Esophagus muscularis mucosa (tissue), 3 donors: Measurements from ENCODE around the gene ADORA2A.

ENCODE experiments used
- POLR2AphosphoS5 ChIP-seq, 2 donors: sonication (generic); formaldehyde crosslinking; IDR thresholded peaks; one replicate each; pipeline ENCODE4 v1.6.1; 2017; ENCODE audit warnings: antibody characterized with exemption in 2 of 2
- TF ChIP-seq, protein P1 (sequence below), 3 experiments: fragments of 200-600 bp in 2 of 3; fragments of 450-650 bp in 1 of 3; sonication (generic) in 2 of 3; IDR thresholded peaks; one replicate each; pipeline ENCODE4 v1.5.1; 2017 to 2019; ENCODE audit warnings: antibody characterized with exemption in 3 of 3, mild to moderate bottlenecking in 2 of 3, moderate library complexity in 1 of 3

DNA sequence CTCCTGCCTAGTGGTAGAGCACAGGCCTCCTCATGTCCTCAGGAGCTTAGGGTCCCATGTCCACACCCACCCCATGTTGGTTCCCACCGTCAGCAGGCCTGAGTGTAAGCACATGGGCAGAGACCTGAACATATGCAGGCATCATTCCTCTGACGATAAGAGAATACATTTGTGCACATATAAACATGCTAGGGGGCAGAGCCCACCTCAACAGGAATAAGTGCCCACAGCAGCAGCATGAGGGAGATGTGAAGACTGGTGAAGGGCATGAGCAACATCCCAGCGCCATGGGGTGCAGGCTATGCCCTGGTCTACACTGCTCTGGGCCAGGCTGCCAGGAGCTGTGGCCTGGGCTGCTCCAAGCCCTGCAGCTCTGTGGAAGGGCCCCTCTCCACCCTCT, 16.9 kb downstream of the ADORA2A start:
- TF ChIP-seq, protein P1, sequence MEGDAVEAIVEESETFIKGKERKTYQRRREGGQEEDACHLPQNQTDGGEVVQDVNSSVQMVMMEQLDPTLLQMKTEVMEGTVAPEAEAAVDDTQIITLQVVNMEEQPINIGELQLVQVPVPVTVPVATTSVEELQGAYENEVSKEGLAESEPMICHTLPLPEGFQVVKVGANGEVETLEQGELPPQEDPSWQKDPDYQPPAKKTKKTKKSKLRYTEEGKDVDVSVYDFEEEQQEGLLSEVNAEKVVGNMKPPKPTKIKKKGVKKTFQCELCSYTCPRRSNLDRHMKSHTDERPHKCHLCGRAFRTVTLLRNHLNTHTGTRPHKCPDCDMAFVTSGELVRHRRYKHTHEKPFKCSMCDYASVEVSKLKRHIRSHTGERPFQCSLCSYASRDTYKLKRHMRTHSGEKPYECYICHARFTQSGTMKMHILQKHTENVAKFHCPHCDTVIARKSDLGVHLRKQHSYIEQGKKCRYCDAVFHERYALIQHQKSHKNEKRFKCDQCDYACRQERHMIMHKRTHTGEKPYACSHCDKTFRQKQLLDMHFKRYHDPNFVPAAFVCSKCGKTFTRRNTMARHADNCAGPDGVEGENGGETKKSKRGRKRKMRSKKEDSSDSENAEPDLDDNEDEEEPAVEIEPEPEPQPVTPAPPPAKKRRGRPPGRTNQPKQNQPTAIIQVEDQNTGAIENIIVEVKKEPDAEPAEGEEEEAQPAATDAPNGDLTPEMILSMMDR (IDR thresholded peaks at IDR 0.05) = no peak
- no peak for TF ChIP-seq POLR2AphosphoS5 (IDR thresholded peaks at IDR 0.05)
